B cell (primary cell): ENCODE data around the gene MBNL1.

ENCODE experiments used
- EZH2 ChIP-seq: IDR thresholded peaks from 2 replicates; pipeline ENCODE4 v1.6.1; 2012; ENCODE audit warnings: borderline replicate concordance, low read depth, mild to moderate bottlenecking, moderate library complexity, low read length; ENCODE audit not compliant: insufficient read depth, poor library complexity, severe bottlenecking
- TF ChIP-seq, protein P1 (sequence below): fragments of 200-600 bp; IDR thresholded peaks from one replicate; pipeline ENCODE4 v1.8.0; 2022; ENCODE audit warnings: antibody characterized with exemption, mild to moderate bottlenecking

DNA sequence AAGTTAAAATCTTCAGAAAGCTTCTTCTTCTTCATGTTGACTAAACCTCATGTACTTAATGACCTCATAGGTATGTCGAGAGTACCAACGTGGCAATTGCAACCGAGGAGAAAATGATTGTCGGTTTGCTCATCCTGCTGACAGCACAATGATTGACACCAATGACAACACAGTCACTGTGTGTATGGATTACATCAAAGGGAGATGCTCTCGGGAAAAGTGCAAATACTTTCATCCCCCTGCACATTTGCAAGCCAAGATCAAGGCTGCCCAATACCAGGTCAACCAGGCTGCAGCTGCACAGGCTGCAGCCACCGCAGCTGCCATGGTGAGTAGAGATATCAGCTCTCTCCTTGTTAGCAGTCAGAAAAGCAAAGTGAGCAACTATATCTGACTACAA, 176.5 kb downstream of the MBNL1 start:
- TF ChIP-seq EZH2: no peak
- TF ChIP-seq, protein P1, sequence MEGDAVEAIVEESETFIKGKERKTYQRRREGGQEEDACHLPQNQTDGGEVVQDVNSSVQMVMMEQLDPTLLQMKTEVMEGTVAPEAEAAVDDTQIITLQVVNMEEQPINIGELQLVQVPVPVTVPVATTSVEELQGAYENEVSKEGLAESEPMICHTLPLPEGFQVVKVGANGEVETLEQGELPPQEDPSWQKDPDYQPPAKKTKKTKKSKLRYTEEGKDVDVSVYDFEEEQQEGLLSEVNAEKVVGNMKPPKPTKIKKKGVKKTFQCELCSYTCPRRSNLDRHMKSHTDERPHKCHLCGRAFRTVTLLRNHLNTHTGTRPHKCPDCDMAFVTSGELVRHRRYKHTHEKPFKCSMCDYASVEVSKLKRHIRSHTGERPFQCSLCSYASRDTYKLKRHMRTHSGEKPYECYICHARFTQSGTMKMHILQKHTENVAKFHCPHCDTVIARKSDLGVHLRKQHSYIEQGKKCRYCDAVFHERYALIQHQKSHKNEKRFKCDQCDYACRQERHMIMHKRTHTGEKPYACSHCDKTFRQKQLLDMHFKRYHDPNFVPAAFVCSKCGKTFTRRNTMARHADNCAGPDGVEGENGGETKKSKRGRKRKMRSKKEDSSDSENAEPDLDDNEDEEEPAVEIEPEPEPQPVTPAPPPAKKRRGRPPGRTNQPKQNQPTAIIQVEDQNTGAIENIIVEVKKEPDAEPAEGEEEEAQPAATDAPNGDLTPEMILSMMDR: no peak
